Activated CD8-positive, alpha-beta T cell treated with anti-CD3 and anti-CD28 coated beads, Interleukin-2, amount 10 ng/mL, durations not matched to agents 7 days and 5 days (primary cell): ENCODE measurements around the gene CCNC. TPM values are rescaled to one million over a fixed set of nuclear protein-coding genes. Genes with fewer than 3 reads are reported as not detected.

Source experiments
- ATAC-seq: fragments of 150-1000 bp; cut with Tn5 transposase; one replicate; pipeline ENCODE4 v1.10.0; 2021; ENCODE audit warnings: moderate library complexity
- CTCF ChIA-PET: fragments of 350-600 bp; sonication (Branson Sonifier 250); formaldehyde crosslinking; loops from one replicate; lab custom pipeline; 2021; ENCODE audit warnings: antibody characterized with exemption; lab: Charles Lee
- POLR2A ChIA-PET: fragments of 350-600 bp; sonication (Branson Sonifier 250); formaldehyde crosslinking; loops from one replicate; lab custom pipeline; 2021; ENCODE audit warnings: antibody characterized with exemption; lab: Charles Lee
- DNase-seq: peaks from one replicate; pipeline ENCODE4 v3.0.0-alpha.2; 2020
- H3K27ac Mint-ChIP-seq: one replicate; pipeline ENCODE4 v1.8.0; 2021; ENCODE audit warnings: mild to moderate bottlenecking, mixed read lengths
- H3K27me3 Mint-ChIP-seq: one replicate; pipeline ENCODE4 v1.8.0; 2021; ENCODE audit warnings: low read depth, mixed read lengths
- H3K36me3 Mint-ChIP-seq: one replicate; pipeline ENCODE4 v1.8.0; 2021; ENCODE audit warnings: low read depth, mixed read lengths
- H3K4me1 Mint-ChIP-seq: one replicate; pipeline ENCODE4 v1.8.0; 2021; ENCODE audit warnings: low read depth, mixed read lengths
- H3K4me3 Mint-ChIP-seq: one replicate; pipeline ENCODE4 v1.8.0; 2021; ENCODE audit warnings: mild to moderate bottlenecking, mixed read lengths
- H3K9me3 Mint-ChIP-seq: one replicate; pipeline ENCODE4 v1.8.0; 2022; ENCODE audit warnings: mixed read lengths; ENCODE audit not compliant: insufficient read depth
- total RNA-seq, 2 experiments: library from RNA; stranded (reverse); gene quantifications; one replicate each; pipeline ENCODE4 v1.2.3, GENCODE V29; 2021

Gene CCNC
- total RNA-seq, 2 experiments from 2014 or later: 36.8 to 38.7 TPM

- ChIA-PET CTCF (interaction anchor here (1.1 to 2.2 kb wide), 2 partner anchors 15 to 331 kb away, joined by 3 to 12 read pairs; no protein-coding TSS in a partner anchor), POLR2A (no interaction called here)
- no peaks in the 10 kb centered on the region for H3K9me3 Mint-ChIP-seq
- peaks cover 15% of the 10 kb centered on the region for H3K27me3 Mint-ChIP-seq
- DNase-seq: no peak
- ATAC-seq: no peak
- H3K4me3 Mint-ChIP-seq: no peak overlapping the region
- H3K36me3 Mint-ChIP-seq: peaks cover 2% of the 10 kb centered on the region
- H3K27ac Mint-ChIP-seq: no peak overlapping the region
- H3K4me1 Mint-ChIP-seq: peaks cover 17% of the 10 kb centered on the region
Observed at GRCh38 chr6:99573980-99574617, 5.6 kb upstream of the CCNC start.

GRCh38 chr6:99563056-99563723, 5.3 kb downstream of the CCNC start:
- ChIA-PET CTCF (interaction anchor here (0.8 kb wide), 1 partner anchor 41 kb away, joined by 3 read pairs; no protein-coding TSS in a partner anchor), POLR2A (no interaction called here)
- Mint-ChIP-seq H3K4me1 (peaks cover 16% of the 10 kb centered on the region), H3K27me3 (no peaks in the 10 kb centered on the region), H3K36me3 (peaks cover 24% of the 10 kb centered on the region), H3K4me3 (no peak overlapping the region), H3K27ac (no peak overlapping the region), H3K9me3 (no peaks in the 10 kb centered on the region)
- ATAC-seq: no peak
- no peak for DNase-seq

- no peaks in the 10 kb centered on the region for H3K4me1 Mint-ChIP-seq
- DNase-seq (no peak), ATAC-seq (no peak)
- no peak overlapping the region for H3K27ac Mint-ChIP-seq
- no peaks in the 10 kb centered on the region for H3K9me3 Mint-ChIP-seq
- no peak overlapping the region for H3K4me3 Mint-ChIP-seq
- H3K36me3 Mint-ChIP-seq: peaks cover 32% of the 10 kb centered on the region
- ChIA-PET CTCF (interaction anchor here (0.9 kb wide), 1 partner anchor 39 kb away, joined by 3 read pairs; no protein-coding TSS in a partner anchor), POLR2A (no interaction called here)
- no peaks in the 10 kb centered on the region for H3K27me3 Mint-ChIP-seq
Observed at GRCh38 chr6:99560668-99561067, 7.8 kb downstream of the CCNC start.

GRCh38 chr6:99559057-99559456, 9.4 kb downstream of the CCNC start:
- DNase-seq (no peak), ATAC-seq (no peak)
- Mint-ChIP-seq H3K4me3 (no peak overlapping the region), H3K9me3 (no peaks in the 10 kb centered on the region), H3K36me3 (peaks cover 39% of the 10 kb centered on the region), H3K27ac (no peak overlapping the region), H3K4me1 (no peaks in the 10 kb centered on the region), H3K27me3 (no peaks in the 10 kb centered on the region)
- POLR2A ChIA-PET: no interaction called here
- CTCF ChIA-PET: interaction anchor here (1.4 kb wide), 1 partner anchor 9 kb away, joined by 5 read pairs; the partner anchor contains the start of gene CCNC

- peaks cover 31% of the 10 kb centered on the region for H3K36me3 Mint-ChIP-seq
- H3K4me1 Mint-ChIP-seq: no peaks in the 10 kb centered on the region
Observed at GRCh38 chr6:99553888-99554287, 14.6 kb downstream of the CCNC start.

GRCh38 chr6:99550046-99550748, 18.3 kb downstream of the CCNC start:
- DNase-seq (no peak), ATAC-seq (no peak)
- no peak overlapping the region for H3K4me3 Mint-ChIP-seq
- ChIA-PET POLR2A (interaction anchor here (0.9 kb wide), 1 partner anchor 126 kb away, joined by 3 read pairs; no protein-coding TSS in a partner anchor), CTCF (no interaction called here)
- H3K9me3 Mint-ChIP-seq: no peaks in the 10 kb centered on the region
- no peaks in the 10 kb centered on the region for H3K27me3 Mint-ChIP-seq
- no peak overlapping the region for H3K27ac Mint-ChIP-seq
- H3K4me1 Mint-ChIP-seq: peaks cover 2% of the 10 kb centered on the region
- H3K36me3 Mint-ChIP-seq: peaks cover 36% of the 10 kb centered on the region

More at GRCh38 chr6:99553888-99554287, 14.6 kb downstream of the CCNC start:
- H3K27ac Mint-ChIP-seq: no peak overlapping the region
- CTCF ChIA-PET: no interaction called here
- DNase-seq (no peak), ATAC-seq (no peak)
- no peaks in the 10 kb centered on the region for H3K9me3 Mint-ChIP-seq
- no peaks in the 10 kb centered on the region for H3K27me3 Mint-ChIP-seq
- no peak overlapping the region for H3K4me3 Mint-ChIP-seq
- POLR2A ChIA-PET: no interaction called here

GRCh38 chr6:99548706-99549105, 19.8 kb downstream of the CCNC start:
- no peak overlapping the region for H3K27ac Mint-ChIP-seq
- CTCF ChIA-PET: no interaction called here
- DNase-seq: no peak
- no peaks in the 10 kb centered on the region for H3K9me3 Mint-ChIP-seq
- H3K4me3 Mint-ChIP-seq: no peak overlapping the region
- peaks cover 33% of the 10 kb centered on the region for H3K36me3 Mint-ChIP-seq
- ATAC-seq: no peak
- H3K4me1 Mint-ChIP-seq: peaks cover 2% of the 10 kb centered on the region
- H3K27me3 Mint-ChIP-seq: no peaks in the 10 kb centered on the region
- POLR2A ChIA-PET: no interaction called here

- H3K27me3 Mint-ChIP-seq: no peaks in the 10 kb centered on the region
- peaks cover 33% of the 10 kb centered on the region for H3K36me3 Mint-ChIP-seq
- ChIA-PET POLR2A (no interaction called here), CTCF (interaction anchor here (1.4 kb wide), 1 partner anchor 13 kb away, joined by 3 read pairs; no protein-coding TSS in a partner anchor)
- H3K9me3 Mint-ChIP-seq: no peaks in the 10 kb centered on the region
- ATAC-seq: no peak
- peaks cover 2% of the 10 kb centered on the region for H3K4me1 Mint-ChIP-seq
- no peak overlapping the region for H3K27ac Mint-ChIP-seq
- DNase-seq: no peak
- no peak overlapping the region for H3K4me3 Mint-ChIP-seq
Observed at GRCh38 chr6:99547526-99547925, 20.9 kb downstream of the CCNC start.

- ChIA-PET POLR2A (interaction anchor here (1.0 kb wide), 1 partner anchor 23 kb away, joined by 3 read pairs; the partner anchor contains the start of gene CCNC), CTCF (no interaction called here)
- Mint-ChIP-seq H3K27me3 (no peaks in the 10 kb centered on the region), H3K27ac (no peak overlapping the region), H3K4me1 (peaks cover 2% of the 10 kb centered on the region), H3K36me3 (peaks cover 39% of the 10 kb centered on the region), H3K9me3 (no peaks in the 10 kb centered on the region), H3K4me3 (no peak overlapping the region)
- ATAC-seq (no peak), DNase-seq (no peak)
Observed at GRCh38 chr6:99545442-99545841, 23.0 kb downstream of the CCNC start.

GRCh38 chr6:99543968-99544367, 24.5 kb downstream of the CCNC start:
- Mint-ChIP-seq H3K4me1 (peaks cover 2% of the 10 kb centered on the region), H3K27ac (no peak overlapping the region), H3K36me3 (peaks cover 35% of the 10 kb centered on the region), H3K9me3 (no peaks in the 10 kb centered on the region), H3K27me3 (no peaks in the 10 kb centered on the region), H3K4me3 (no peak overlapping the region)
- CTCF ChIA-PET: interaction anchor here (1.1 kb wide), 1 partner anchor 24 kb away, joined by 5 read pairs; no protein-coding TSS in a partner anchor
- POLR2A ChIA-PET: no interaction called here
- no peak for ATAC-seq
- no peak for DNase-seq

GRCh38 chr6:99530627-99531026, 37.8 kb downstream of the CCNC start:
- Mint-ChIP-seq H3K4me1 (no peaks in the 10 kb centered on the region), H3K27ac (no peak overlapping the region), H3K9me3 (no peaks in the 10 kb centered on the region), H3K36me3 (peaks cover 26% of the 10 kb centered on the region), H3K27me3 (no peaks in the 10 kb centered on the region), H3K4me3 (no peak overlapping the region)
- POLR2A ChIA-PET: interaction anchor here (0.7 to 1.1 kb wide), 2 partner anchors 9 to 12 kb away, joined by 3 to 4 read pairs; no protein-coding TSS in a partner anchor
- CTCF ChIA-PET: no interaction called here
- DNase-seq (no peak), ATAC-seq (no peak)
